ENCODE data around the gene MAP3K20. TPM values are rescaled to one million over a fixed set of nuclear protein-coding genes. Genes with fewer than 3 reads are reported as not detected.

Gene MAP3K20
- total RNA-seq, 3 donors from 2014 or later = 34.8 to 67.0 (median 42.9) TPM

- no peaks in the 10 kb centered on the region for H3K4me1 ChIP-seq
- TF ChIP-seq POLR2A (IDR thresholded peaks at IDR 0.05) (no peak), POLR2AphosphoS5 (IDR thresholded peaks at IDR 0.05) (no peak)
- TF ChIP-seq, protein P1, sequence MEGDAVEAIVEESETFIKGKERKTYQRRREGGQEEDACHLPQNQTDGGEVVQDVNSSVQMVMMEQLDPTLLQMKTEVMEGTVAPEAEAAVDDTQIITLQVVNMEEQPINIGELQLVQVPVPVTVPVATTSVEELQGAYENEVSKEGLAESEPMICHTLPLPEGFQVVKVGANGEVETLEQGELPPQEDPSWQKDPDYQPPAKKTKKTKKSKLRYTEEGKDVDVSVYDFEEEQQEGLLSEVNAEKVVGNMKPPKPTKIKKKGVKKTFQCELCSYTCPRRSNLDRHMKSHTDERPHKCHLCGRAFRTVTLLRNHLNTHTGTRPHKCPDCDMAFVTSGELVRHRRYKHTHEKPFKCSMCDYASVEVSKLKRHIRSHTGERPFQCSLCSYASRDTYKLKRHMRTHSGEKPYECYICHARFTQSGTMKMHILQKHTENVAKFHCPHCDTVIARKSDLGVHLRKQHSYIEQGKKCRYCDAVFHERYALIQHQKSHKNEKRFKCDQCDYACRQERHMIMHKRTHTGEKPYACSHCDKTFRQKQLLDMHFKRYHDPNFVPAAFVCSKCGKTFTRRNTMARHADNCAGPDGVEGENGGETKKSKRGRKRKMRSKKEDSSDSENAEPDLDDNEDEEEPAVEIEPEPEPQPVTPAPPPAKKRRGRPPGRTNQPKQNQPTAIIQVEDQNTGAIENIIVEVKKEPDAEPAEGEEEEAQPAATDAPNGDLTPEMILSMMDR (IDR thresholded peaks at IDR 0.05) = no peak
- no peaks in the 10 kb centered on the region for H3K36me3 ChIP-seq
- intact Hi-C loops (cut with DNase I; ENCODE audit: low total_unique reads) = no loop called here
- no peaks in the 10 kb centered on the region for H3K9me3 ChIP-seq
- no peaks in the 10 kb centered on the region for H3K27me3 ChIP-seq
- DNase-seq (ENCODE audit: low spot score in 2 of 2) = no peak
- no peak overlapping the region for H3K4me3 ChIP-seq
- H3K27ac ChIP-seq = no peak overlapping the region
Measured at GRCh38 chr2:173221132-173221695, 145.6 kb downstream of the MAP3K20 start.

DNA sequence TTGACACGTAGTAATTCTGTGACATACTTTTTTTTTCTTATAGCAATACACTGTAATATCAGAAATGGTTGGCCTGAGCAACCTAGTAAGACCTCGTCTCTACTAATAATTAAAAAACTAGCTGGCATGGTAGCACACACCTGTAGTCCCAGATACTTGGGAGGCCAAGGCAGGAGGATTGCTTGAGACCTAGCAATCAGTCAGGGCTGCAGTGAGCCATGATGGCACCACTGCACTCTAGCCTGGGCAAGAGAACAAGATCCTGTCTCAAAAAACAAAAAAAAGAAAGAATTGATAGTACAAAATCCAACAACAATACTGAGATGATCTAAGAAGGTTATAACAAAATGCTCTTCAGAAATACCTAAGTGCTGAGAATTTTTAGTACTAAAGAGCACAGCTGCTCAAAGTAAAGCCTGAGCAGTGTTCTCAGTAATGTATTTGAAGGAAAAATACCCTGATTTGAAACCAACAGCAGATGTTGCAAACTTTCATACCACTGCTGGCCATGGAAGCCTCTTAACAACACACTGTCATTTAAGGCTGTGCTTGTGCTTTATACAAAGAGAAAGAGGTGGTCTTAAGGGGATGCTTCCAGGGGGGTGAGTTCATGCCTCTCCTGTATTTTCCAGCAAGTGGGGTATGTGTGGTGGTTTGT, 146.4 kb downstream of the MAP3K20 start:
- DNase-seq (ENCODE audit: low spot score in 2 of 2) = no peak
- H3K36me3 ChIP-seq = no peaks in the 10 kb centered on the region
- H3K4me1 ChIP-seq = no peaks in the 10 kb centered on the region
- H3K27ac ChIP-seq = no peak overlapping the region
- intact Hi-C loops (cut with DNase I; ENCODE audit: low total_unique reads) = no loop called here
- no peaks in the 10 kb centered on the region for H3K9me3 ChIP-seq
- H3K4me3 ChIP-seq = no peak overlapping the region
- TF ChIP-seq POLR2A (IDR thresholded peaks at IDR 0.05) (no peak), POLR2AphosphoS5 (IDR thresholded peaks at IDR 0.05) (no peak)
- TF ChIP-seq, protein P1 (IDR thresholded peaks at IDR 0.05) = no peak
- no peaks in the 10 kb centered on the region for H3K27me3 ChIP-seq

DNA sequence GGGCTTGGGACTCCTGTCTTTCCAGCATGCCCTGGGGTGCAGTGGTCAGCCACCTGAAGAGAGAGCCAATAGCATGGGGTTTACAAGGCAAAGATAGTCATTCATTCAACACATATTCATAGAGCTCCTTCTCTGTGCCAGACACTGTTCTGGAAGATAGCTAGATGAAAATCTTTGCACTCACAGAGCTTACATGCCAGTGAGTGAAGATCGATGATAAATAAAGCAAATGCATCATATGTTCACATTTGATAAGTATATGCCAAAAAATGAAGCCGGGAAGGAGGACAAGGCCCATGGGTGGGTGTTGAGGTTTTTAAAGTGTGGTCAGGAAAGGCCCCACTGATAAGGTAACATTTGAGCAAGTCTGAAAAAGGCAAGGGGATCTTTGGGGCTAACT, 148.2 kb downstream of the MAP3K20 start:
- Histone ChIP-seq H3K36me3 (no peaks in the 10 kb centered on the region), H3K4me1 (no peaks in the 10 kb centered on the region), H3K27me3 (no peaks in the 10 kb centered on the region), H3K4me3 (no peak overlapping the region), H3K27ac (no peak overlapping the region), H3K9me3 (no peaks in the 10 kb centered on the region)
- no peak for DNase-seq (ENCODE audit: low spot score in 2 of 2)
- intact Hi-C loops (cut with DNase I; ENCODE audit: low total_unique reads) = no loop called here
- TF ChIP-seq POLR2A (IDR thresholded peaks at IDR 0.05) (no peak), POLR2AphosphoS5 (IDR thresholded peaks at IDR 0.05) (no peak)
- TF ChIP-seq, protein P1 (IDR thresholded peaks at IDR 0.05) = no peak

- Histone ChIP-seq H3K27ac (no peak overlapping the region), H3K36me3 (no peaks in the 10 kb centered on the region), H3K4me3 (no peak overlapping the region), H3K4me1 (no peaks in the 10 kb centered on the region), H3K9me3 (no peaks in the 10 kb centered on the region), H3K27me3 (no peaks in the 10 kb centered on the region)
- intact Hi-C loops (cut with DNase I; ENCODE audit: low total_unique reads) = no loop called here
- no peak for DNase-seq (ENCODE audit: low spot score in 2 of 2)
- no peak for TF ChIP-seq POLR2A (IDR thresholded peaks at IDR 0.05)
- TF ChIP-seq, protein P1 (IDR thresholded peaks at IDR 0.05) = no peak
- no peak for TF ChIP-seq POLR2AphosphoS5 (IDR thresholded peaks at IDR 0.05)
Measured at GRCh38 chr2:173226899-173227698, 151.5 kb downstream of the MAP3K20 start.

GRCh38 chr2:173229086-173229485, 153.4 kb downstream of the MAP3K20 start:
- Histone ChIP-seq H3K27me3 (no peaks in the 10 kb centered on the region), H3K9me3 (no peaks in the 10 kb centered on the region), H3K4me1 (no peaks in the 10 kb centered on the region), H3K4me3 (no peak overlapping the region), H3K27ac (no peak overlapping the region), H3K36me3 (no peaks in the 10 kb centered on the region)
- no peak for DNase-seq (ENCODE audit: low spot score in 2 of 2)
- no peak for TF ChIP-seq POLR2AphosphoS5 (IDR thresholded peaks at IDR 0.05)
- TF ChIP-seq POLR2A (IDR thresholded peaks at IDR 0.05) = no peak
- TF ChIP-seq, protein P1 (IDR thresholded peaks at IDR 0.05) = no peak
- intact Hi-C loops (cut with DNase I; ENCODE audit: low total_unique reads) = no loop called here
